ENCODE measurements around the gene LYPD4.

DNA sequence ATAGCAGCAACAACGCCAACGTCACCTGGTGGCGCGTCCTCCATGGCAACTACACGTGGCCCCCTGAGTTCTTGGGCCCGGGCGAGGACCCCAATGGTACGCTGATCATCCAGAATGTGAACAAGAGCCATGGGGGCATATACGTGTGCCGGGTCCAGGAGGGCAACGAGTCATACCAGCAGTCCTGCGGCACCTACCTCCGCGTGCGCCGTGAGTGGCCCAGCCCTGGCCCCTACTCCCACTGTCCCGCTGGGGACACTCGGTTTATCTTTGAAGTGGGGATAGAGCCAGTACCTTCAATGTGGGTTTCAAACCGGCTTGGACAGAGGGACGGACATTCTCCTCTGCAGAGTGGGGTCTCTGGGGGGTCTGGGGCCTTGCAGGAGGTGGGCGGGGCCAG, 34.6 kb upstream of the LYPD4 start:
- TF ChIP-seq CTCF (IDR thresholded peaks at IDR 0.05) (no peak), EZH2 (IDR thresholded peaks at IDR 0.05) (no peak)
